ENCODE measurements around the gene SORCS2.
"Not testable (repeated sequence)": the region's sequence is repeated elsewhere in the genome, so short reads cannot be mapped to it uniquely, and the experiment has no call there.

SORCS2 gene

GRCh38 chr4:7571701-7572100 is 379.4 kb downstream of the SORCS2 start:
- DNase-seq = no peak

GRCh38 chr4:7572894-7573293 is 380.6 kb downstream of the SORCS2 start:
- DNase-seq = no peak

GRCh38 chr4:7573576-7574091 is 381.3 kb downstream of the SORCS2 start:
- DNase-seq = no peak

GRCh38 chr4:7574287-7575014 is 382.1 kb downstream of the SORCS2 start:
- DNase-seq = no peak

GRCh38 chr4:7575426-7575825 is 383.1 kb downstream of the SORCS2 start:
- no peak for DNase-seq

- DNase-seq = not testable (repeated sequence)
Observed at GRCh38 chr4:7577361-7578039, 385.2 kb downstream of the SORCS2 start.

GRCh38 chr4:7581477-7581876 is 389.1 kb downstream of the SORCS2 start:
- DNase-seq = no peak

- DNase-seq = no peak
Observed at GRCh38 chr4:7582313-7583097, 390.2 kb downstream of the SORCS2 start.

GRCh38 chr4:7584098-7584497 is 391.8 kb downstream of the SORCS2 start:
- no peak for DNase-seq

GRCh38 chr4:7584606-7585159 is 392.3 kb downstream of the SORCS2 start:
- DNase-seq = no peak

GRCh38 chr4:7585768-7586167 is 393.4 kb downstream of the SORCS2 start:
- DNase-seq = no peak

GRCh38 chr4:7587433-7588405 is 395.4 kb downstream of the SORCS2 start:
- DNase-seq = no peak

GRCh38 chr4:7590189-7590588 is 397.9 kb downstream of the SORCS2 start:
- no peak for DNase-seq

GRCh38 chr4:7590899-7591298 is 398.6 kb downstream of the SORCS2 start:
- no peak for DNase-seq

- DNase-seq = no peak
Observed at GRCh38 chr4:7591409-7592053, 399.2 kb downstream of the SORCS2 start.

- no peak for DNase-seq
Observed at GRCh38 chr4:7593646-7594412, 401.5 kb downstream of the SORCS2 start.

- no peak for DNase-seq
Observed at GRCh38 chr4:7595934-7596461, 403.7 kb downstream of the SORCS2 start.

- no peak for DNase-seq
Observed at GRCh38 chr4:7596918-7597606, 404.7 kb downstream of the SORCS2 start.

GRCh38 chr4:7598939-7599790 is 406.8 kb downstream of the SORCS2 start:
- no peak for DNase-seq

Data from effector CD4-positive, alpha-beta T cell (primary cell).